AG10803 (cell line): ENCODE measurements around the gene AMN.

Experiments used
- DNase-seq: peaks from one replicate; pipeline ENCODE4 v3.0.0; 2010; ENCODE audit warnings: low read depth
- H3K4me3 ChIP-seq: 2 replicates; pipeline ENCODE4 v1.5.1; 2011; ENCODE audit warnings: mild to moderate bottlenecking, low read length, control low read depth
- CTCF ChIP-seq: conservative IDR thresholded peaks from 2 replicates; pipeline ENCODE4 v1.5.1; 2011; ENCODE audit warnings: mild to moderate bottlenecking, low read length, control low read depth, inconsistent platforms

Gene AMN

GRCh38 chr14:102930753-102931579, 8.5 kb downstream of the AMN start:
- H3K4me3 ChIP-seq = no peak overlapping the region
- TF ChIP-seq CTCF = no peak
- peak; percentile 23 for DNase-seq

- TF ChIP-seq CTCF = no peak
- H3K4me3 ChIP-seq = no peak overlapping the region
- no peak for DNase-seq
Observed at GRCh38 chr14:102931580-102932285, 9.3 kb downstream of the AMN start.

DNA sequence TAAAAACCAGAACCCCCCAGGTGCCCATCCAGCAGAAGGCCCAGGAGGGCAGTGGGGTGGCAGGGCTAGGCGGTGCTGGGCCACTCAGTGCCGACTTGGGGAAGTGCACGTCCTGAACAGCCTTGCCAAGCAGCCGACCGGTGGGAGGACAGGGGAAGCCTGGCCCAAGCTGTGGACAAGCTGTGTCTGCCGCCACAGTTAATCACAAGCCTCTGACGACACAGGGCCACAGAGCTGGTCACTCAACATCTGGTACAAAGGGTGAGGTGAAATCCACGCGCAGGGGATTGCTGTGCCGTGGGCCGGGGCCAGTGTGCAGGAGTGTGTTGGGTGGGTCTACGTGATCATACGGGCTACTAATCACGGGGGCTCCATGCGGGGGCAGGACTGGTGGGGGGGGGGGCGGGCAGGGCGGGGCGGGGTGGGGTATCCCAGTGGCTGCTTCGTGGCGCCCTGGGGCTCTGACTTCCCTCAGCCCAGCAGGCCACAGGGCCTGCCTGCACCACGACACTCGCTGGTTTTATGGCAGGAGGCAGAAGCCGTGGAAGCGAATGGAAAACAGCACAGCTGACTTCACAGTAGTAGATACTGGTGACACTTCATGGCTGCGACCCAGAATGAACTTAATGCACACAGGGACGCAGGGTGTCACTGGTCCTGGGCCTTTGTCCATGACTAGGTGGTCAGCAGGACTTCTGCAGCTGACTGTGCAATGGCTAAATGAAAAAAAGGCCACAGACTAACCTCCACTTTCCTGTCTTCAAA, 10.2 kb downstream of the AMN start:
- DNase-seq = no peak
- TF ChIP-seq CTCF = no peak
- no peak overlapping the region for H3K4me3 ChIP-seq

GRCh38 chr14:102933618-102934231, 11.3 kb downstream of the AMN start:
- no peak for DNase-seq
- no peak overlapping the region for H3K4me3 ChIP-seq
- no peak for TF ChIP-seq CTCF

- no peak overlapping the region for H3K4me3 ChIP-seq
- no peak for DNase-seq
- no peak for TF ChIP-seq CTCF
Observed at GRCh38 chr14:102935756-102936155, 13.3 kb downstream of the AMN start.

GRCh38 chr14:102937331-102938175, 15.1 kb downstream of the AMN start:
- DNase-seq = no peak
- H3K4me3 ChIP-seq = no peak overlapping the region
- no peak for TF ChIP-seq CTCF
